HL-60 (cell line): Measurements from ENCODE around the gene PI4K2A.
A peak's percentile ranks its signal among the peaks of the same experiment; 100 is the strongest.

ENCODE experiments used
- DNase-seq, 2 experiments: peaks; one replicate each; pipeline ENCODE4 v3.0.0-alpha.2; 2010 to 2020; ENCODE audit warnings: low read depth in 1 of 2, low spot score in 1 of 2
- H3K27ac ChIP-seq: fragments of 250-450 bp; sonication (Bioruptor Pico); replicated peaks from 2 replicates; pipeline ENCODE4 v1.5.1; 2020; ENCODE audit warnings: mild to moderate bottlenecking, moderate library complexity
- H3K27me3 ChIP-seq: fragments of 250-450 bp; sonication (Bioruptor Pico); 2 replicates; pipeline ENCODE4 v1.5.1; 2021; ENCODE audit warnings: mild to moderate bottlenecking, moderate library complexity; ENCODE audit not compliant: insufficient read depth, poor library complexity, severe bottlenecking
- H3K4me3 ChIP-seq: replicated peaks from 2 replicates; pipeline ENCODE4 v1.5.1; 2011; ENCODE audit warnings: mild to moderate bottlenecking, control low read depth, low read length; ENCODE audit not compliant: insufficient read depth
- GABPA ChIP-seq: IDR thresholded peaks from 2 replicates; pipeline ENCODE4 v1.6.1; 2012; ENCODE audit warnings: low read depth
- POLR2AphosphoS5 ChIP-seq: IDR thresholded peaks from 2 replicates; pipeline ENCODE4 v1.6.1; 2012; ENCODE audit warnings: low read depth
- SPI1 ChIP-seq: IDR thresholded peaks from 2 replicates; pipeline ENCODE4 v1.6.1; 2012; ENCODE audit warnings: low read depth, mild to moderate bottlenecking, borderline replicate concordance
- long read RNA-seq: library from polyadenylated mRNA; unstranded; transcript quantifications from one replicate; pipeline ENCODE4 v2.0.0, GENCODE V29; 2020
- TF ChIP-seq, protein P1 (sequence below): IDR thresholded peaks from 2 replicates; pipeline ENCODE4 v1.6.1; 2012; ENCODE audit warnings: low read depth; ENCODE audit not compliant: insufficient replicate concordance
- TF ChIP-seq, protein P2 (sequence below): IDR thresholded peaks from one replicate; pipeline ENCODE4 v1.5.1; 2011; ENCODE audit warnings: low read length, control low read depth, inconsistent platforms; ENCODE audit not compliant: insufficient read depth

Gene PI4K2A
- long read RNA-seq, partial matches to known transcripts = 0 of 4 reads
- long read RNA-seq, other reads (novel, unspliced or antisense) = 4 of 4 reads

DNA sequence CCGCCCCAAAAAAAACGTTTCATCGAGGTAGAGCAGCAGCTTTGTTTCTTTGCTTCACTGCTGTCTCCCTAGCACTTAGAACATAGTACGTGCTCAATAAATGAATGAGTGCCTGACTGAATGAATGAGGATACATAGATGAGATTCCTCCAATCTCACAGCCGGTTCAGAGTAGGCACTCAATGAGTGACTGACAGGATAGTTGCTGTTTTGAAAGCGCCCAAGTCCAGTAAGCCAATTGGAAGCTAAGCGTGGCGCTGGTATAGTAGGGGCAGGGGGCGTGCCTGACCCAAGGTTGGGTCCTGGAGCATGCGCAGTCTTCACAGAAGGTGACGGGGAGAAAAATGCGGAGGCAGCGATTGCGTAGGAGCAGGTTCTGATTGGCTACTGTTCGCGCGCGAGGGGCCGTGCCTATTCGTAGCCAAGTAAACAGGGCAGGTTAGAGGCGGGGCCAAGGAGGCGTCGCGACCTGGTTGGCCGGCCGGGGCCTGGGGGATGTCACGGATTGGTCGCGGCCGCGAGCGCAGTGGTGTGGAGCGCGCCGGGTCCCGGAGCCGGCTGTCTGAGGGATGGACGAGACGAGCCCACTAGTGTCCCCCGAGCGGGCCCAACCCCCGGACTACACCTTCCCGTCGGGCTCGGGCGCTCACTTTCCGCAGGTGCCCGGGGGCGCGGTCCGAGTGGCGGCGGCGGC, at the start of gene PI4K2A:
TSS of gene PI4K2A (plus strand) at position 498 of the 694 bp plus-strand sequence. CDS start at position 570, 72 bp downstream.
- Histone ChIP-seq H3K4me3 (peak within 1 kb of the TSS; percentile 88), H3K27ac (no peak within 1 kb of the TSS), H3K27me3 (no peaks in the 10 kb centered on the region)
- peak; percentile 96 to 99 for DNase-seq
- TF ChIP-seq, protein P1, sequence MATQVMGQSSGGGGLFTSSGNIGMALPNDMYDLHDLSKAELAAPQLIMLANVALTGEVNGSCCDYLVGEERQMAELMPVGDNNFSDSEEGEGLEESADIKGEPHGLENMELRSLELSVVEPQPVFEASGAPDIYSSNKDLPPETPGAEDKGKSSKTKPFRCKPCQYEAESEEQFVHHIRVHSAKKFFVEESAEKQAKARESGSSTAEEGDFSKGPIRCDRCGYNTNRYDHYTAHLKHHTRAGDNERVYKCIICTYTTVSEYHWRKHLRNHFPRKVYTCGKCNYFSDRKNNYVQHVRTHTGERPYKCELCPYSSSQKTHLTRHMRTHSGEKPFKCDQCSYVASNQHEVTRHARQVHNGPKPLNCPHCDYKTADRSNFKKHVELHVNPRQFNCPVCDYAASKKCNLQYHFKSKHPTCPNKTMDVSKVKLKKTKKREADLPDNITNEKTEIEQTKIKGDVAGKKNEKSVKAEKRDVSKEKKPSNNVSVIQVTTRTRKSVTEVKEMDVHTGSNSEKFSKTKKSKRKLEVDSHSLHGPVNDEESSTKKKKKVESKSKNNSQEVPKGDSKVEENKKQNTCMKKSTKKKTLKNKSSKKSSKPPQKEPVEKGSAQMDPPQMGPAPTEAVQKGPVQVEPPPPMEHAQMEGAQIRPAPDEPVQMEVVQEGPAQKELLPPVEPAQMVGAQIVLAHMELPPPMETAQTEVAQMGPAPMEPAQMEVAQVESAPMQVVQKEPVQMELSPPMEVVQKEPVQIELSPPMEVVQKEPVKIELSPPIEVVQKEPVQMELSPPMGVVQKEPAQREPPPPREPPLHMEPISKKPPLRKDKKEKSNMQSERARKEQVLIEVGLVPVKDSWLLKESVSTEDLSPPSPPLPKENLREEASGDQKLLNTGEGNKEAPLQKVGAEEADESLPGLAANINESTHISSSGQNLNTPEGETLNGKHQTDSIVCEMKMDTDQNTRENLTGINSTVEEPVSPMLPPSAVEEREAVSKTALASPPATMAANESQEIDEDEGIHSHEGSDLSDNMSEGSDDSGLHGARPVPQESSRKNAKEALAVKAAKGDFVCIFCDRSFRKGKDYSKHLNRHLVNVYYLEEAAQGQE = no peak
- no peak for TF ChIP-seq POLR2AphosphoS5

DNA sequence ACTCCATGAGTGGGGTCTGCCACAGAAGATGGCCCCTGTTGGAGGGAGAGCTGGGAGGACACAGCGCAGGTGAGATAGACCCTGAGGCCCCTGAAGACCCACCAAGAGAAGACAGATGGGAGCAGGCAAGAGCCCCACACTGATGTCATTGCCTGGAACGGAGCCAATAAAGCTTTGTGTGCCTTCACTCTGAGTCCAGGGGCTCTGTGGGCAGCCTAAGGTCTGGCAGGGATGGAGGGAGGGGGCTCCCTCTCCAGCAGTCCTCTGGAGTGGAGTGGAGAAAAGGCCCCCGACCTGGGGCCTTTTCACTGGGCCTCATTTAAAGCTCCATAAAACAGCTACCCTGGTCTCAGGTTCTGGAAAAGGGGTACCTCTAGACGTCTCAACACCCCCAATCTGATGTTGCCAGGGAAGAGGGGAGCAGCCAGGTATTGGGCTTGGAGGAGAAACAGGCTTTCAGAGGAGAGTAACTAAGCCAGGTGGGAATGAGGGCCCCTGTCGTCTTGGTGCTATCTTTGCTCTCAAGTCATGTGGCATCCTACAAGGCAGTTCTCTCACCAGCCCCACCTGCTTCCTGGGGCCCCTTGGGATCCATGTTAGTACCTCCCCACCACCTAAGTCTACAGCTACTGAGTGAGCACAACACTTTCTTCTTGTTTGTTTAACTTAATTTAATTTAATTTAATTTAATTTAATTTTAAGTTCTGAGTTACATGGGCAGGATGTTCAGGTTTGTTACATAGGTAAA, 49.5 kb upstream of the PI4K2A start:
- no peak for DNase-seq

DNA sequence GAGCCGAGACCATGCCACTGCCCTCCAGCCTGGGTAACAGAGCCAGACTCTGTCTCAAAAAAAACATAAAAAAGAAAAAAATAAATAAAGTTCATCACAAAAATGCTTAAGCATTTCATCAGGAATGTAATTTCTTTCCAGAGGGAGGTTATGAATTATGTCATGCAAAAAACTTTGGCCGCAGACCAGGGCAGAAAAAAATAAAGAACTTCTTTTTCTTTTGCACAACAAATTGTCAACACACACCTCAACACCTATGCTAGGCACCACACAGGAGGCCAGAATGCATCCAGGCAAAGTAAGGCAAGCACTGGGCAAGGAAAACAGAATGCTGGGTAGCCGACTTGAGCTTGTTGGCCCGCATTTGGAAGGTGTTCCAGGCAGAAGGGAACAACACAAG, 47.0 kb upstream of the PI4K2A start:
- no peak for DNase-seq
- no peaks in the 10 kb centered on the region for H3K27me3 ChIP-seq
- TF ChIP-seq GABPA = no peak
- TF ChIP-seq SPI1 = no peak
- TF ChIP-seq POLR2AphosphoS5 = no peak
- TF ChIP-seq, protein P1 = no peak
- TF ChIP-seq, protein P2, sequence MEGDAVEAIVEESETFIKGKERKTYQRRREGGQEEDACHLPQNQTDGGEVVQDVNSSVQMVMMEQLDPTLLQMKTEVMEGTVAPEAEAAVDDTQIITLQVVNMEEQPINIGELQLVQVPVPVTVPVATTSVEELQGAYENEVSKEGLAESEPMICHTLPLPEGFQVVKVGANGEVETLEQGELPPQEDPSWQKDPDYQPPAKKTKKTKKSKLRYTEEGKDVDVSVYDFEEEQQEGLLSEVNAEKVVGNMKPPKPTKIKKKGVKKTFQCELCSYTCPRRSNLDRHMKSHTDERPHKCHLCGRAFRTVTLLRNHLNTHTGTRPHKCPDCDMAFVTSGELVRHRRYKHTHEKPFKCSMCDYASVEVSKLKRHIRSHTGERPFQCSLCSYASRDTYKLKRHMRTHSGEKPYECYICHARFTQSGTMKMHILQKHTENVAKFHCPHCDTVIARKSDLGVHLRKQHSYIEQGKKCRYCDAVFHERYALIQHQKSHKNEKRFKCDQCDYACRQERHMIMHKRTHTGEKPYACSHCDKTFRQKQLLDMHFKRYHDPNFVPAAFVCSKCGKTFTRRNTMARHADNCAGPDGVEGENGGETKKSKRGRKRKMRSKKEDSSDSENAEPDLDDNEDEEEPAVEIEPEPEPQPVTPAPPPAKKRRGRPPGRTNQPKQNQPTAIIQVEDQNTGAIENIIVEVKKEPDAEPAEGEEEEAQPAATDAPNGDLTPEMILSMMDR = no peak
- no peak overlapping the region for H3K27ac ChIP-seq
- H3K4me3 ChIP-seq = no peak overlapping the region

More for the DNA sequence above, 49.5 kb upstream of the PI4K2A start:
- H3K4me3 ChIP-seq = no peak overlapping the region
- TF ChIP-seq, protein P1 = no peak
- no peak for TF ChIP-seq POLR2AphosphoS5
- no peak for TF ChIP-seq SPI1
- TF ChIP-seq, protein P2 = no peak
- TF ChIP-seq GABPA = no peak
- H3K27me3 ChIP-seq = no peaks in the 10 kb centered on the region
- no peak overlapping the region for H3K27ac ChIP-seq
